ENCODE results near the gene RPL19.
"Not testable (repeated sequence)": the region's sequence is repeated elsewhere in the genome, so short reads cannot be mapped to it uniquely, and the experiment has no call there.

Gene RPL19

GRCh38 chr17:39164675-39165143 is 35.4 kb upstream of the RPL19 start:
- peak overlapping the region; percentile 79 to 81 for H3K4me3 ChIP-seq (ENCODE audit: low read depth in 1 of 2, low read length in 2 of 2)
- no peaks in the 10 kb centered on the region for H3K27me3 ChIP-seq (ENCODE audit: control insufficient read depth in 1 of 2, insufficient read depth in 2 of 2, low read length in 2 of 2)
- peak overlapping the region; percentile 49 to 60 for H3K9ac ChIP-seq (ENCODE audit: low read depth in 1 of 2, low read length in 2 of 2)
- no peaks in the 10 kb centered on the region for H3K36me3 ChIP-seq (ENCODE audit: control insufficient read depth in 1 of 2, insufficient read depth in 2 of 2, low read length in 2 of 2)
- H3K9me3 ChIP-seq (ENCODE audit: control insufficient read depth in 1 of 2, low read length in 2 of 2) = no peaks in the 10 kb centered on the region
- H3K27ac ChIP-seq (ENCODE audit: low read depth, low read length) = no peak overlapping the region
- peaks cover 18 to 21% of the 10 kb centered on the region in 2 donors for H3K4me1 ChIP-seq (ENCODE audit: control insufficient read depth in 1 of 2, insufficient read depth in 2 of 2, low read length in 2 of 2)

GRCh38 chr17:39165178-39165840 is 34.8 kb upstream of the RPL19 start:
- H3K27ac ChIP-seq (ENCODE audit: low read depth, low read length) = no peak overlapping the region
- H3K36me3 ChIP-seq (ENCODE audit: control insufficient read depth in 1 of 2, insufficient read depth in 2 of 2, low read length in 2 of 2) = no peaks in the 10 kb centered on the region
- H3K9ac ChIP-seq (ENCODE audit: low read depth in 1 of 2, low read length in 2 of 2) = peak overlapping the region; percentile 49 to 60
- peak overlapping the region; percentile 79 to 81 for H3K4me3 ChIP-seq (ENCODE audit: low read depth in 1 of 2, low read length in 2 of 2)
- H3K4me1 ChIP-seq (ENCODE audit: control insufficient read depth in 1 of 2, insufficient read depth in 2 of 2, low read length in 2 of 2) = peaks cover 18 to 21% of the 10 kb centered on the region in 2 donors
- no peaks in the 10 kb centered on the region for H3K27me3 ChIP-seq (ENCODE audit: control insufficient read depth in 1 of 2, insufficient read depth in 2 of 2, low read length in 2 of 2)
- no peaks in the 10 kb centered on the region for H3K9me3 ChIP-seq (ENCODE audit: control insufficient read depth in 1 of 2, low read length in 2 of 2)

DNA sequence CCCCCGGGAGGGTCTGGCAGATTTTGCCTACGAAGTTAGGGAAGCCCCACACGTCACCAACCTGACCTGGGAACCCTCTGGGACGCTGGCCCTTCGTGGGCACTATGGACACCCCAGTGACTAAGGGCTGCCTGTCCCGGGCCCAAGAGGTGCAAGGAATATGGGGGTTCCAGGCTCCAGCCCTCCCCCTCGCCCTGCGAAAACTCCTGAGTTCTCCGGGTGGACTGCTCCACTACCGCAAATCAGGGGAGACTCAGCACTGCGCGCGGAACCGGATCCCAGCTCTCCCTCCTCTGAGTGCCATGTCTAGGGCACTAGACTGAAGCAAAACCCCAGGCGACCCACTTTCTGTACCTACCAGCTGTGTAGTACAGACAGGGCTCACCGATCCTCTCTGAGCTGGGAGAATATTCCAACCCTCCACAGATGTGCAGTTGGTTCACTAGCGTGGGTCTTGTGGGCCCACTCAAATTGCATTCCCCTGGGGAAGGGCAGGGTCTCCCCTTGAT is 34.2 kb upstream of the RPL19 start, which contains the start of gene ARL5C:
ARL5C (minus strand) TSS at position 321 of the 509 bp plus-strand sequence. CDS start 401 bp downstream, outside the sequence.
- no peaks in the 10 kb centered on the region for H3K36me3 ChIP-seq (ENCODE audit: control insufficient read depth in 1 of 2, insufficient read depth in 2 of 2, low read length in 2 of 2)
- peak within 1 kb of the TSS; percentile 49 to 60 for H3K9ac ChIP-seq (ENCODE audit: low read depth in 1 of 2, low read length in 2 of 2)
- H3K9me3 ChIP-seq (ENCODE audit: control insufficient read depth in 1 of 2, low read length in 2 of 2) = no peaks in the 10 kb centered on the region
- peaks cover 18 to 21% of the 10 kb centered on the region in 2 donors for H3K4me1 ChIP-seq (ENCODE audit: control insufficient read depth in 1 of 2, insufficient read depth in 2 of 2, low read length in 2 of 2)
- H3K27me3 ChIP-seq (ENCODE audit: control insufficient read depth in 1 of 2, insufficient read depth in 2 of 2, low read length in 2 of 2) = no peaks in the 10 kb centered on the region
- H3K4me3 ChIP-seq (ENCODE audit: low read depth in 1 of 2, low read length in 2 of 2) = peak within 1 kb of the TSS; percentile 79 to 81
- H3K27ac ChIP-seq (ENCODE audit: low read depth, low read length) = no peak within 1 kb of the TSS

GRCh38 chr17:39166437-39167335 is 33.4 kb upstream of the RPL19 start:
- Histone ChIP-seq H3K4me1 (ENCODE audit: control insufficient read depth in 1 of 2, insufficient read depth in 2 of 2, low read length in 2 of 2) (peaks cover 18 to 21% of the 10 kb centered on the region in 2 donors), H3K9me3 (ENCODE audit: control insufficient read depth in 1 of 2, low read length in 2 of 2) (no peaks in the 10 kb centered on the region), H3K4me3 (ENCODE audit: low read depth in 1 of 2, low read length in 2 of 2) (no peak overlapping the region), H3K9ac (ENCODE audit: low read depth in 1 of 2, low read length in 2 of 2) (no peak overlapping the region), H3K36me3 (ENCODE audit: control insufficient read depth in 1 of 2, insufficient read depth in 2 of 2, low read length in 2 of 2) (no peaks in the 10 kb centered on the region), H3K27me3 (ENCODE audit: control insufficient read depth in 1 of 2, insufficient read depth in 2 of 2, low read length in 2 of 2) (no peaks in the 10 kb centered on the region), H3K27ac (ENCODE audit: low read depth, low read length) (no peak overlapping the region)

GRCh38 chr17:39167476-39167875 is 32.6 kb upstream of the RPL19 start:
- no peaks in the 10 kb centered on the region for H3K9me3 ChIP-seq (ENCODE audit: control insufficient read depth in 1 of 2, low read length in 2 of 2)
- H3K27ac ChIP-seq (ENCODE audit: low read depth, low read length) = no peak overlapping the region
- H3K36me3 ChIP-seq (ENCODE audit: control insufficient read depth in 1 of 2, insufficient read depth in 2 of 2, low read length in 2 of 2) = no peaks in the 10 kb centered on the region
- H3K4me1 ChIP-seq (ENCODE audit: control insufficient read depth in 1 of 2, insufficient read depth in 2 of 2, low read length in 2 of 2) = peaks cover 18 to 21% of the 10 kb centered on the region in 2 donors
- H3K4me3 ChIP-seq (ENCODE audit: low read depth in 1 of 2, low read length in 2 of 2) = no peak overlapping the region
- H3K9ac ChIP-seq (ENCODE audit: low read depth in 1 of 2, low read length in 2 of 2) = no peak overlapping the region
- no peaks in the 10 kb centered on the region for H3K27me3 ChIP-seq (ENCODE audit: control insufficient read depth in 1 of 2, insufficient read depth in 2 of 2, low read length in 2 of 2)

- not testable (repeated sequence) for H3K9me3 ChIP-seq (ENCODE audit: control insufficient read depth in 1 of 2, low read length in 2 of 2); H3K27ac ChIP-seq (ENCODE audit: low read depth, low read length); H3K36me3 ChIP-seq (ENCODE audit: control insufficient read depth in 1 of 2, insufficient read depth in 2 of 2, low read length in 2 of 2); H3K27me3 ChIP-seq (ENCODE audit: control insufficient read depth in 1 of 2, insufficient read depth in 2 of 2, low read length in 2 of 2); H3K4me3 ChIP-seq (ENCODE audit: low read depth in 1 of 2, low read length in 2 of 2); H3K9ac ChIP-seq (ENCODE audit: low read depth in 1 of 2, low read length in 2 of 2)
- H3K4me1 ChIP-seq (ENCODE audit: control insufficient read depth in 1 of 2, insufficient read depth in 2 of 2, low read length in 2 of 2) = peaks cover 18 to 21% of the 10 kb centered on the region in 2 donors
Measured at GRCh38 chr17:39168503-39168902, 31.6 kb upstream of the RPL19 start.

GRCh38 chr17:39169101-39169500 is 31.0 kb upstream of the RPL19 start:
- H3K9me3 ChIP-seq (ENCODE audit: control insufficient read depth in 1 of 2, low read length in 2 of 2) = no peaks in the 10 kb centered on the region
- H3K4me1 ChIP-seq (ENCODE audit: control insufficient read depth in 1 of 2, insufficient read depth in 2 of 2, low read length in 2 of 2) = peaks cover 18 to 21% of the 10 kb centered on the region in 2 donors
- H3K4me3 ChIP-seq (ENCODE audit: low read depth in 1 of 2, low read length in 2 of 2) = no peak overlapping the region
- no peak overlapping the region for H3K27ac ChIP-seq (ENCODE audit: low read depth, low read length)
- H3K36me3 ChIP-seq (ENCODE audit: control insufficient read depth in 1 of 2, insufficient read depth in 2 of 2, low read length in 2 of 2) = no peaks in the 10 kb centered on the region
- H3K27me3 ChIP-seq (ENCODE audit: control insufficient read depth in 1 of 2, insufficient read depth in 2 of 2, low read length in 2 of 2) = no peaks in the 10 kb centered on the region
- no peak overlapping the region for H3K9ac ChIP-seq (ENCODE audit: low read depth in 1 of 2, low read length in 2 of 2)

DNA sequence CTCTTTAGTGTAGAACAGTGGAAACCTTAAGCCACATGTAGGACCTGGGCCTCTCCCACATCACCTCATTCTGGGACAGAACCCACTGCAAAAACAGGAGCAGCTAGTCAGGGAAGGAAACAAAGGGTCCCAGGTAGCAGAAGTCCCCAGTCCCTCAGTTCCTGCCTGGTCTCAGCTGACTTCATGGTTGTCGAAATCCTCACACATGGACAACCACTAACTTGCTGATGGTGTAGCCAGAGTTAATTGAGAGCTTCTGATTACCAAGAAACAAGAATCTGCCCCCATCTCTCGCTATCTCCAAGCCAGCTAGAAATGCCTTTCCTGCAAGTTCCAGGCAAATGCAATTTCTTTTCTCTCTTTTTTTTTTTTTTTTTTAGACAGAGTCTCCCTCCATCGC is 30.6 kb upstream of the RPL19 start:
- Histone ChIP-seq H3K36me3 (ENCODE audit: control insufficient read depth in 1 of 2, insufficient read depth in 2 of 2, low read length in 2 of 2) (no peaks in the 10 kb centered on the region), H3K9me3 (ENCODE audit: control insufficient read depth in 1 of 2, low read length in 2 of 2) (no peaks in the 10 kb centered on the region), H3K27ac (ENCODE audit: low read depth, low read length) (no peak overlapping the region), H3K9ac (ENCODE audit: low read depth in 1 of 2, low read length in 2 of 2) (no peak overlapping the region), H3K4me3 (ENCODE audit: low read depth in 1 of 2, low read length in 2 of 2) (no peak overlapping the region), H3K27me3 (ENCODE audit: control insufficient read depth in 1 of 2, insufficient read depth in 2 of 2, low read length in 2 of 2) (no peaks in the 10 kb centered on the region), H3K4me1 (ENCODE audit: control insufficient read depth in 1 of 2, insufficient read depth in 2 of 2, low read length in 2 of 2) (peaks cover 15 to 17% of the 10 kb centered on the region in 2 donors)

- Histone ChIP-seq H3K4me1 (ENCODE audit: control insufficient read depth in 1 of 2, insufficient read depth in 2 of 2, low read length in 2 of 2) (peaks cover 12% of the 10 kb centered on the region in 2 donors), H3K4me3 (ENCODE audit: low read depth in 1 of 2, low read length in 2 of 2) (no peak overlapping the region), H3K9ac (ENCODE audit: low read depth in 1 of 2, low read length in 2 of 2) (no peak overlapping the region), H3K27ac (ENCODE audit: low read depth, low read length) (no peak overlapping the region), H3K36me3 (ENCODE audit: control insufficient read depth in 1 of 2, insufficient read depth in 2 of 2, low read length in 2 of 2) (no peaks in the 10 kb centered on the region), H3K9me3 (ENCODE audit: control insufficient read depth in 1 of 2, low read length in 2 of 2) (no peaks in the 10 kb centered on the region), H3K27me3 (ENCODE audit: control insufficient read depth in 1 of 2, insufficient read depth in 2 of 2, low read length in 2 of 2) (no peaks in the 10 kb centered on the region)
Measured at GRCh38 chr17:39170109-39170508, 30.0 kb upstream of the RPL19 start.

DNA sequence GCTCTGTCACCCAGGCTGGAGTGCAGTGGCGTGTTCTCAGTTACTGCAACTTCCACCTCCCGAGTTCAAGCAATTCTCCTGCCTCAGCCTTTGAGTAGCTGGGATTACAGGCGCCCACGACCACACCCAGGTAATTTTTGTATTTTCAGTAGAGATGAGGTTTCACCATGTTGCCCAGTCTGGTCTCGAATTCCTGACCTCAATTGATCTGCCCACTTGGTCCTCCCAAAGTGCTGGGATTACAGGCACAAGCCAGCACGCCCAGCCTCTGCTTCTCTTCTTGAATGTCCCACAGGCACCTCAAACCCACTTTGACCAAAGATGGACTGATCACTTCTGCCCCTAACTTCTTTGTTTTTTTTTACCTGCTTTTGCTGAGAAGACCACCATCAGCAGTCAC is 29.5 kb upstream of the RPL19 start:
- no peak overlapping the region for H3K4me3 ChIP-seq (ENCODE audit: low read depth in 1 of 2, low read length in 2 of 2)
- H3K27ac ChIP-seq (ENCODE audit: low read depth, low read length) = no peak overlapping the region
- no peaks in the 10 kb centered on the region for H3K36me3 ChIP-seq (ENCODE audit: control insufficient read depth in 1 of 2, insufficient read depth in 2 of 2, low read length in 2 of 2)
- no peaks in the 10 kb centered on the region for H3K9me3 ChIP-seq (ENCODE audit: control insufficient read depth in 1 of 2, low read length in 2 of 2)
- no peaks in the 10 kb centered on the region for H3K27me3 ChIP-seq (ENCODE audit: control insufficient read depth in 1 of 2, insufficient read depth in 2 of 2, low read length in 2 of 2)
- H3K9ac ChIP-seq (ENCODE audit: low read depth in 1 of 2, low read length in 2 of 2) = no peak overlapping the region
- H3K4me1 ChIP-seq (ENCODE audit: control insufficient read depth in 1 of 2, insufficient read depth in 2 of 2, low read length in 2 of 2) = peaks cover 14 to 15% of the 10 kb centered on the region in 2 donors

Measured in duodenal mucosa (tissue), 2 donors.